HepG2 (cell line): ENCODE results near the gene ELAC1. TPM values are rescaled to one million over a fixed set of nuclear protein-coding genes. Genes with fewer than 3 reads are reported as not detected.

ENCODE experiments used
- AHDC1 ChIP-seq: sonication (generic); formaldehyde crosslinking; IDR thresholded peaks from 2 replicates; pipeline ENCODE4 v1.5.1; 2020; ENCODE audit warnings: mild to moderate bottlenecking, missing genetic modification reagents, borderline replicate concordance
- ATAD3A ChIP-seq: sonication (generic); formaldehyde crosslinking; IDR thresholded peaks from 2 replicates; pipeline ENCODE4 v1.4.0; 2020; ENCODE audit warnings: missing genetic modification reagents
- CTCF ChIP-seq: sonication (generic); formaldehyde crosslinking; IDR thresholded peaks from 2 replicates; pipeline ENCODE4 v1.5.0; 2020; ENCODE audit warnings: mild to moderate bottlenecking, missing genetic modification reagents, moderate library complexity
- GATAD1 ChIP-seq: IDR thresholded peaks from 2 replicates; pipeline ENCODE4 v1.6.1; 2016; ENCODE audit warnings: missing genetic modification reagents, missing compliant biosample characterization
- PBX3 ChIP-seq: sonication (generic); formaldehyde crosslinking; IDR thresholded peaks from 2 replicates; pipeline ENCODE4 v1.8.1; 2023; ENCODE audit warnings: missing genetic modification reagents, inconsistent platforms, borderline replicate concordance
- PCBP2 ChIP-seq: fragments of 200-400 bp; formaldehyde crosslinking; optimal IDR thresholded peaks from 2 replicates; pipeline ENCODE3; 2018; ENCODE audit warnings: low read length, low read depth; ENCODE audit not compliant: poor library complexity, severe bottlenecking
- RFX1 ChIP-seq: fragments of 450-650 bp; IDR thresholded peaks from 2 replicates; pipeline ENCODE4 v1.6.1; 2017
- RFXAP ChIP-seq: sonication (generic); formaldehyde crosslinking; IDR thresholded peaks from 2 replicates; pipeline ENCODE4 v1.4.0; 2020; ENCODE audit warnings: missing genetic modification reagents, borderline replicate concordance
- SAP130 ChIP-seq: IDR thresholded peaks from 2 replicates; pipeline ENCODE4 v1.6.1; 2016; ENCODE audit warnings: low read depth
- SMC3 ChIP-seq: IDR thresholded peaks from 2 replicates; pipeline ENCODE4 v1.6.1; 2011; ENCODE audit warnings: low read length, improper control_type of control experiment
- TGIF2 ChIP-seq: IDR thresholded peaks from 2 replicates; pipeline ENCODE4 v1.6.1; 2016; ENCODE audit warnings: control low read depth, missing compliant biosample characterization
- WIZ ChIP-seq: sonication (generic); formaldehyde crosslinking; IDR thresholded peaks from 2 replicates; pipeline ENCODE4 v1.5.1; 2020; ENCODE audit warnings: mild to moderate bottlenecking, missing genetic modification reagents
- ZFP36 ChIP-seq: fragments of 150-350 bp; IDR thresholded peaks from 2 replicates; pipeline ENCODE4 v1.6.1; 2018; ENCODE audit warnings: borderline replicate concordance, low read length, low read depth; ENCODE audit not compliant: partially characterized antibody
- ZFP36L1 ChIP-seq: sonication (generic); formaldehyde crosslinking; IDR thresholded peaks from 2 replicates; pipeline ENCODE4 v1.8.0; 2022; ENCODE audit warnings: mild to moderate bottlenecking, missing genetic modification reagents, moderate library complexity
- ZMYM4 ChIP-seq: sonication (generic); formaldehyde crosslinking; IDR thresholded peaks from 2 replicates; pipeline ENCODE4 v1.8.1; 2023; ENCODE audit warnings: mild to moderate bottlenecking, missing genetic modification reagents
- ZNF33B ChIP-seq: sonication (generic); formaldehyde crosslinking; IDR thresholded peaks from 2 replicates; pipeline ENCODE4 v1.5.1; 2020; ENCODE audit warnings: mild to moderate bottlenecking, missing genetic modification reagents
- ZNF543 ChIP-seq: sonication (generic); formaldehyde crosslinking; IDR thresholded peaks from 2 replicates; pipeline ENCODE4 v1.4.0; 2020; ENCODE audit warnings: mild to moderate bottlenecking, missing genetic modification reagents
- ZNF704 ChIP-seq: sonication (generic); formaldehyde crosslinking; IDR thresholded peaks from 2 replicates; pipeline ENCODE4 v1.8.1; 2023; ENCODE audit warnings: mild to moderate bottlenecking, inconsistent platforms, moderate library complexity, missing genetic modification reagents, borderline replicate concordance
- ZNF792 ChIP-seq: IDR thresholded peaks from 2 replicates; pipeline ENCODE4 v1.6.1; 2016
- ZNF883 ChIP-seq: sonication (generic); formaldehyde crosslinking; IDR thresholded peaks from 2 replicates; pipeline ENCODE4 v1.5.1; 2020; ENCODE audit warnings: mild to moderate bottlenecking, missing genetic modification reagents; ENCODE audit errors: not compliant biosample characterization
- polyA plus RNA-seq, 8 experiments: library from polyadenylated mRNA; depleted of rRNA in 3 of 8; stranded (reverse) in 7 of 8; unstranded in 1 of 8; fragments of >200 nt; fragmentation: Illumina TruSeq in 4 of 8; extraction: Trizol in 4 of 8; gene quantifications; 2 replicates each; pipeline versions ENCODE4 v1.2.1 to v1.2.3, GENCODE V29; 2011 to 2016; ENCODE audit warnings: low read depth in 4 of 8, missing spikeins in 1 of 8, mixed read lengths in 1 of 8; ENCODE audit not compliant: insufficient read depth in 1 of 8
- total RNA-seq, 5 experiments: library from RNA; depleted of rRNA; stranded (reverse); fragments of >200 nt; fragmentation: Illumina TruSeq; extraction: Trizol; gene quantifications; 2 replicates each; pipeline ENCODE4 v1.2.3, GENCODE V29; 2016; ENCODE audit warnings: low read depth in 1 of 5

ELAC1 gene
- total and polyA plus RNA-seq, 2 of the 13 experiments (the other 11 are each of a cell fraction or from before 2014, with no cell fraction given) = 1.9 to 3.6 TPM

GRCh38 chr18:51029694-51030536 is 62.1 kb downstream of the ELAC1 start, which contains the start of gene SMAD4 (continued):
- TF ChIP-seq PCBP2 (no peak), ZNF883 (peak; percentile 73), TGIF2 (CRISPR knock-in tag) (peak; percentile 73; the same call in 1 of the 2 replicates), PBX3 (no peak), ATAD3A (CRISPR knock-in tag) (no peak), ZMYM4 (CRISPR knock-in tag) (peak; percentile 78), CTCF (no peak; the same call in 1 of the 2 replicates), SMC3 (no peak), ZFP36L1 (CRISPR knock-in tag) (0 out of 2 replicates have a peak, but pooled peaks have one; percentile 40), ZNF704 (CRISPR knock-in tag) (0 out of 2 replicates have a peak, but pooled peaks have one; percentile 46), AHDC1 (CRISPR knock-in tag) (no peak), GATAD1 (CRISPR knock-in tag) (peak; percentile 79), ZNF543 (CRISPR knock-in tag) (no peak), ZFP36 (no peak), WIZ (no peak), SAP130 (peak; percentile 92), RFX1 (no peak), RFXAP (CRISPR knock-in tag) (0 out of 2 replicates have a peak, but pooled peaks have one; percentile 25), ZNF33B (0 out of 2 replicates have a peak, but pooled peaks have one; percentile 47), ZNF792 (CRISPR knock-in tag) (peak; percentile 64)
